Muscle of arm (tissue), 12 donors: Measurements from ENCODE around the gene FBXW7. TPM values are rescaled to one million over a fixed set of nuclear protein-coding genes. Genes with fewer than 3 reads are reported as not detected.

Experiments used
- DNase-seq: peaks from one replicate; pipeline ENCODE4 v3.0.0-alpha.2; 2013
- polyA plus RNA-seq, 12 donors: library from polyadenylated mRNA; unstranded; fragments of 120-200 nt; gene quantifications; one replicate each; pipeline ENCODE4 v1.2.1, GENCODE V29; 2013; ENCODE audit not compliant: insufficient read length in 12 of 12

Gene FBXW7
- polyA plus RNA-seq, 12 donors: 24.2 to 44.5 (median 36.3) TPM; not detected in 1

DNA sequence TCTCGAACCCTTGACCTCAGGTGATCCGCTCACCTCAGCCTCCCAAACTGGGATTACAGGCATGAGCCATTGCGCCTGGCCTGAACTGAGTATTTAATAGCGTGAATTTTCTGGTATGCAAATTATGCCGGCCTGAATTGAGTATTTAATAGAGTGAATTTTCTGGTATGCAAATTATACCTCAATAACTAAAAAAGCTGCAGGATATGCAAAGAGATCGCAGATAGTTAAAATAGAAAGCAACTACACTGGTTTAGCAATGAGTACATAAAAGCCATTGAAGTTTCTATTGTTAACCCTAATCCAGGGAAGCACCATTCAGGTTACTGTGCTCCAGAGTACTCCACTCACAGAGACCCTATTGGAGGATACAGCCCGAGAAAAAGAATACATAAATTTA lies 22.8 kb downstream of the FBXW7 start:
- no peak for DNase-seq

DNA sequence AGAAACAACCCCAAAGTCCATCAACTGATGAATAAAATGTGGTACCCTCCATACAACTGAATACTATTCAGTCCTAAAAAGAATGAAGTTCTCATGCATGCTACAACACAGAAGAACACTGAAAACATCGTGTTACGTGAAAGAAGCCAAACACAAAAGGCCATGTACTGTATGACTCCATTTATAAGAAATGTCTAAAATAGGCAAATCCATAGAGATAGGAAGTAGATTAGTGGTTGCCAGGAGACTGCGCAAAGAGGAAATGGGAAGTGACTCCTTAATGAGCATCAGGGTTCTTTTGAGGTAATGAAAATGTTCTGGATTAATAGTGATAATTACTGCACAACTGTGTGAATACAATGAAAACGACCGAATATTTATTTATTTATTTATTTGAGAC lies 23.4 kb downstream of the FBXW7 start:
- no peak for DNase-seq

DNA sequence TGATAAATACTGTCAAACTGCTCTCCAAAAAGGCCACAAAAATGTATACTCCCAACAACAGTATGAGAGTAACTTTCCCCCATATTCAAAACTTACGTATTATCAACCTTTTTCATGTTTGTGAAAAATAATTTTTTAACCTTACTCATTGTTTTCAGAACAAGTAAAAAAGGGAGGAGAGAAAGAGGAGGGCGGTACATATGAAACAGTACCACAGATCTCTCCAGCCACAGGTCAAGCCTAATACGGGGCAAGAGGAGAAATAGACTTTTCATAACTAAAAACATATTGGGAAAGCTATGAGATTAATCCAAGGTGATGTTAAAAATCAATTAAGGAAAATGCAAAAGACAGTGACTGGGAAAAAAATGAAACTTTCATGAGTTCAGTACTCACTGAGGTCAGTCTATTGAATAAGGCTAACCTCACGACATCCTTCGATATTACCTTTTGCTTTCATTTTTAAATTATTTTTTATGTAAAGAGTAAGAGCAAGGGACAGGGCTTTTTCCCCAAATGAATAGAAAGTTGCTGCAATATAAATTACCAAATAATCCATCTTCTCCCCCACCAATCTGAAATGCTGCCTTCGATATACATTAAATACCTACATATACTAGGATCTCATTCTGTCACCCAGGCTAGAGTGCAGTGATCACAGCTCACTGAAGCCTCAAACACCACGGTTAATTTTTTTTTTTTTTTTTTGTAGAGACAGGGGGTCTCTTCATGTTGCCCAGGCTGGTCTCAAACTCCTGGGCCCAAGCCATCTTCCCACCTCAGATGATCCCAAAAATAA lies 25.3 kb downstream of the FBXW7 start:
- DNase-seq: no peak

DNA sequence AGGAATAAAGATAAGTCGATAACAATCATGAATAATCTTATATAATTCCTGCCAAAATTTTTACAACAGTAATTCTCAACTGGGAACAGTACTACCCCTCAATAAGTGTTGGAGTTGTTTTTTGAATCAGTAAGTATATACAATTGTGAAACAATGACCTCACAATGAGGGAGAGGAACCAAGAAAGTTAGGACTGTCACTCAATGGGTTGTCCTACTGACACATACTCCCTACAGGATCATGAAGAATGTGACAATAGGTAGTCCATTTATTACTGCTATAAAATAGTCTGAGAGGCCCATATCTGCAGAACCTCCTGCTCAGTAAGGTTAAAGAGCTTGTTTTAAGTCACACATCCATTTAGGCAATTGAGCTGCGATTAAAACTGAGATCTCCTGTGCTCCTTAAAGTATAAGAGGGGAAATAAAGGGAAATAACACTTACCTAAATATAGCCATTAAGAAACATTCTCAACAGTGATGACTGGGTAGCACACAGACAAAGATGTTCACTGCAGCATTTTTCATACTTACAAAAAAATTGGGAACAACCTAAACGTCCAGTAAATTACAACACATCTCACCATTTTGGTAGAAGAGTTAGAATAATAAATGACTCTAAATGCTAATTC lies 26.2 kb downstream of the FBXW7 start:
- no peak for DNase-seq

DNA sequence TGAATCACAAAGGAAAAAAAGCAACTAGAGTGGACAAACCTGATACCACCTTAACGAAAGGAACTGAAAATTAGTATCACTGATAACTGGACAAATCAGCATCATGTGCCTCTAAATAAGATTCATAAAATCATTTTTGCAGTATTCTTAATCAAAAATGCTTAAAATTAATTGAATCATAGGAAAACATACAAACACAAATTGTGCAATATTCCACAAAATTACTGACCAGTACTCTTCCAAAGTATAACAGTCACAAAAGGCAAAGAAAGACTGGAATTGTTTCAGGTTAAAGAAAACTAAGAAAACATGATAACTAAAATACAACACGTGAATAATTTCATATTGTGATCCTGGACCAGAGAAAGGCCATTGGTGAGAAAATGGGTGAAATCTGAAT lies 27.1 kb downstream of the FBXW7 start:
- DNase-seq: no peak

DNA sequence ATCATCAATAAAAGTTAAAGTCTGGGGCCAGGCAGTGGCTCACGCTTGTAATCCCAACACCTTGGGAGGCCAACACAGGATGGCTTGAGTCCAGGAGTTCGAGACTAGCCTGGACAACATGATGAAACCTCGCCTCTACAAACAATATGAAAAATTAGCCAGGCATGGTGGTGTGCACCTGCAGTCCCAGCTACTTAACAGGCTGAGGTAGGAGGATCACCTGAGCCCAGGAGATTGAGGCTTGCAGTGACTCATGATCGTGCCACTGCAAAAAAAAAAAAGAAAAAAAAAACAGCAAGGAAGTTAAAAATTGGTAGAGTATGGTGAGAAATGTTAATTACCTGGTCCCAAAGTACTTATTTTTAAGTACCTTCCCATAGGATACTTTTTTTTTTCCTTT lies 27.5 kb downstream of the FBXW7 start:
- DNase-seq: no peak

DNA sequence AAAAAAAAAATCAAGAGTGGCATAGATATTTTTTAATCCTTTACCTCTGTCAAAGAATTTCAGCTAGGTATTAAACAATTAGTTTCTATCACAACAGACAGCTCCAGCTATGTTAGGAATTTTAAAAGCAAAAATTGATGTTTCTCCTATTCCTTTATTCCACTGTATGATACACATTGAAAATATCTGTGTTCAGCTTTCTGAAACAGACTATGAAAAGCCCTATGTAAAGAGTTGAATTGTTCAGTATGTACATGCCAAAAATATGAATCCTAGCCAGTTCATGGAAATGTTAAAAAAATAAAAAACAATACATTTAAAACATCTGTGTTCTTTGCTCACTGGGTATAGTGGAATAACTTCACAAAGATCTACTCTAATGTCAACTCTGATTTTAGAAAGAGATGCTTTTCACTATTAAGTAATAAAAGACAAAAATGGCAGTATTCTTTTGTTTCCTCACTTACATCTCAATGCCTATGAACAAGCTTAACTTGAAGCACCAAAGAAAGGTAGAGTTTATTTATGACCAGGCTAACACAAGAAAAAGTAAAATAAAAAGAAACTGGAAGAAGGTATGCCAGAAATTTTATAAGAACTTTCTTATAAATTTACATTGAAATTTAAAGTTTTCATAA lies 32.1 kb downstream of the FBXW7 start:
- DNase-seq: no peak

DNA sequence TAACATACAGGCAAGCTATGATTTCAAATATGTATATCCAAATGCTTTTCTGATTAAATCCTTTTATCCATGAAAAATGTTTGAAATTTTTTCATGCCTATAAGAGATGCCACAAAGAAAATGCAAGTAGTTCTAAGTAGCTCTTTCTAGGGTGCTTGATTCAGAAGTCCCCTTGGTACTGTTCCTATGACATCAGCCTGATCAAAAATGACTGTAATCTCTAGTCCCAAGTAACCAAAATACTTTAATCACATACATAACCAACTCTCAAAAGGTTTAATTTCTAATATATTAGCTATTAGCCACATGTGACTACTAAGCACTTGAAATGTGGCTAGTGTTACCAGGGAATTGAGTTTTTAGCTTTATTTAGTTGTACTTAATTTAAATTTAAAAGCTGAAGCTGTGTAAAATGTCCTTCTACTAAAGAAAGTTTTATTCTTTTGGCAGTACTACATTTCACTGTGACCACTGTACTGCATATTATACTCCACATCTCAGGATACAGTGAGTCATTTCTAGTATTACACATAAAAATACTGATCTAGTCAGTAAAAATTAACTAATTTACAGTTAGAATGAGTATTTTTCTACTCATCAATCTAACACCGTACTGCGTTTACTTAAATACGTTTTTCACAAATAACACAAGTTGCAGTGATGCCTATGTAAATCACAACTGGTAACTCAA lies 33.9 kb downstream of the FBXW7 start:
- no peak for DNase-seq

DNA sequence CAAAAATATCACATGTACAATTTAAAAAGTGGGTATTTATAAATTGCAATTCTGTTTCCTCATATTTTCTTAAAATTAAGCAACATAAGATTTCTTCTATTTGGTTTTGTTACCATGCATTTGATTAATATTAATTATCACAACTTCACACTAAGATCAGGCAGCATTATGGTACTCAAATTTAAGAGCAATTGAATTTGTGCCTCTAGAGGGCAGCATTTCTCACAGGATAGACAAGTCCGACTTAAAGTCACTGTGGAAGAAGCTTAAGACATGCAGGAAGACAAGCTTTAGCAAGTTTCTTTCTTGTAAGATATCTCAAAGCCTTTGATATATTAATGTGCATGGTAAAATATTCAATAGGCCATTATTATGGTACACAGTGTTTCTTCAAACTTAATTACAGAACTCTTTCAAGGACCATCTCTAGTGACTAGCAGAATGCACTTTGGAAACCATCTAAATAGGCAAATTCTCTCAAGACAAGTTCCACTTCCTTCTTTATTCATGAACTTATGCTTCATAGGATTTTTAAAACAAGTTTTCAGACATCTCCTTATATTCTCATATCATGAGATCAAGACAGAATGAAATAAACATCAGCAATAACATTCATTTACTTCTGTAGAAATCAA lies 35.0 kb downstream of the FBXW7 start:
- DNase-seq: peak; percentile 82

DNA sequence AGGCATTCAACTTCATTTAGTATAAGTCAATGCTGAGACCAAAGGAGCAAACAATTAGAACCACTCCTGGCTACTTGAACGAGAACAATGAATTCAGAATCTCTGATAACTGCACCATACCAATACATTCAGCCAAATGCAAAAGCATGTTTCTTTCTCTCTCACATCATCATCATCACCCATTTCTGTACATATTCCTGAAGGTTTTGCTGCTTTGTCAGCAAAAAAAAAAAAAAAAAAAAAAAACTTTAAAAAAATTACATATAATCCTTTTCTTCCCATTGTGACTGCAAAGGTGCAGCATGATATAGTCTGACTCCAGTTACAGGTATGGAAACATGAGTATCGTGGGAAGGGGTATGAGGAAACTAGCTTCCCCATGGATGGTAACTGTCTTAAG lies 35.6 kb downstream of the FBXW7 start:
- DNase-seq: no peak

DNA sequence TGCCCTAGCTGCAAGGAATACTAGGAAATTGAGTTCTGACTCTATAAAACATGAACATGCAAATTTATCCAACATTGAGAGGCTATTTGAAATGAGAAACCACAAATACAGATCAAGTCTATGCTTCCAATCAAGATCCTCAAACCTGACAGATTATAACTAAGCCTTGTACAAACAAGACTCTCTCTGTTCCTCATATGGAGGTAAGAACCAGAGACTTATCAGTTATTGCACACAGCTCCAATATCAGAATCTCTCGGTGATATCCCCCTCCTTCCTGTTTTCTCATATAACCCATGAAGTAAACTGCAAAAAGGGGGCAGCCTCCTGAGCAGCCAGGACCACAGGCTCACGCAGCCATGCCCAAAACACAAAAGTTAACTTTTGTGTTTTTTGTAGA lies 36.5 kb downstream of the FBXW7 start:
- no peak for DNase-seq

DNA sequence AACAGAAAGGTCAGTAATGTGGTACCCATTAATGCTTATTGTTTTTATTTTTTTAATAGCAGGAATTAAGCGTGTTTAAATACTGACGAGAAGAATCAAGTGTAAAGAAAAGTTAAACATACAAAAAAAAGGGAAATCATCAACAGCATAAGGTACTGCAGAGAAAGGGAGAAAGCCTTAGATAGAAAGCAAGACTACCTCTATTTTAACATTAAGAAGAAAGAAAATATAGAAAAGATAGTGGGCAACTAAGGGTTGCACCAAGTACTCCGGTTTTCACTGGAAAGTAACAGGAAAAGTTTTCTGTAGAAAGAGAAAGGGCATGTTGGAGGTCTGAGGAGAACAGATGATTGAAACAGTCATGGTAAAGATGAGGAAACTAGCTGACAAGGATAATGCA lies 41.9 kb downstream of the FBXW7 start:
- DNase-seq: no peak

DNA sequence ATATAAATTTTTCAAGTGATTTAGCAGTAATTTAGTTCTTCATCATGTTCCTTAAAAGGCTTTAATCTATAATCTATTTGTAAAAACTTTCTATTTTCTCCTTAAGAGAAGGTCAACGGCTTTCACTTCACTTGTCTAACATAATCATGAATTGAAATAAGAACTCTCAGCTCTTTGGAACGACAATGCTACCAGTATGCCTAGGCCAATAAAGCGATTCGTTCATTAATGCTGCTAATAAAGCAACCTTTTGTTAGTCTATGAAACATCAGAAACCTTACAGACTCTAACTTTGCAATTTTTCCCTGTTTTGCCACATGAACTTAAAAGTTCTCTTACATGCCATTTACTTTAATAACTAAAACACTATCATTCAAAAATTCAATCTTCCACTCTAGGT lies 47.6 kb downstream of the FBXW7 start:
- DNase-seq: no peak

DNA sequence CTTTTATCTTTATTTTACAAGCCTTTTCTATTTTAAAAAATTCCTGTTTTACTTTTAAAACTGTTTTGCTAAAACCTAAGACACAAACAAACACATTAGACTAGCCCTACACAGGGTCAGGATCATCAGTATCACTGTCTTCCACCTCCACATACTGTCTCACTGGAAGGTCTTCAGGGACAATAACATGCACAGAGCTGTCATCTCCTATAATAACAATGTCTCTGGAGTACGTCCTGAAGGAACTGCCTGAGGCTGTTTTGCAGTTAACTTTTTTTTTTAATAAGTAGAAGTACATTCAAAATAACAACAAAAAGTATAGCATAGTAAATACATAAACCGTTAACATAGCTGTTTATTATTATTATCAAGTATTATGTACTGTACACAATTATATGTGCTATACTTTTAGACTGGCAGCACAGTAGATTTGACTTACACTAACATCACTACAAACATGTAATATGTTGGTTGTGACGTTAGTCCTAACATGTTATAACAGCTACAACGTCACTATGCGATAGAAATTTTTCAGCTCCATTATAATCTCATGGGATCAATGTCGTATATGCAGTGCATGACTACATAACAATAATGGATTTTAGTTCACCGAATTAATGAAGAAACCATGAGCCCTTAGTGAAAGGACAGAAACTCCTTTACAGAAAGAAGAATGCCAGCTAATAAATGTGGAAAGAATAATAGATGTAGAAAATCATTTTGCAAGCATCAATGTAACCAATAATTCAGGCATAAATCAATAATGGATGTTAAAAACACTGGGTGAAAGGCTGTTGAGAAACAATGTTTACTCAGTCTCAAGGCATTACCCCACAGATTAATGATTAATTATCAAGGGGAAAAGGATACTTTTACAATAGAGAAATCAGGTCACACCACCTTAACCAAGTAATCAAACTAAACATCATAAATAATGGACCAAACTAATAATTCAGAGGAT lies 49.2 kb downstream of the FBXW7 start:
- no peak for DNase-seq

DNA sequence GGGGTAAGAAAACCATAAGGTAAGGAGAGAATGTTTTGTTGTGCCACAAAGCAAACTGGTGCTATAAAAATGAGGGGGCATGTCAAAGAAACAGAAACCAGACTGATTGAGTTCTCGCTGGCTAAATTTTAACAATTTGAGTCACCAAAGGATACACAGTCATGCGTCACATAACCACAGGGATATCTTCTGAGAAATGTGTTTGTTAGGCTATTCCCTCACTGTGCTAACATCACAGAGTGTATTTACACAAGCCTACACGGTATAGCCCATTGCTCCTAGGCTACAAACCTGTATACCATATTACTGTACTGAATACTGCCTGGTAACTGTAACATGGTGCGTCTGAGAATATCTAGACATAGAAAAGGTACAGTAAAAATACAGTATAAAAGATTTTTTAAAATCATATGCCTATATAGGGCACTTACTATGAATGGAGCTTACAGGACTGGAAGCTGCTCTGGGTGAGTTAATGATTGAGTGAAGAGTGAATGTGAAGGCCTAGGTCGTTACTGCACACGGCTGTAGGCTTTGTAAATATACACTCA lies 50.1 kb downstream of the FBXW7 start:
- no peak for DNase-seq

DNA sequence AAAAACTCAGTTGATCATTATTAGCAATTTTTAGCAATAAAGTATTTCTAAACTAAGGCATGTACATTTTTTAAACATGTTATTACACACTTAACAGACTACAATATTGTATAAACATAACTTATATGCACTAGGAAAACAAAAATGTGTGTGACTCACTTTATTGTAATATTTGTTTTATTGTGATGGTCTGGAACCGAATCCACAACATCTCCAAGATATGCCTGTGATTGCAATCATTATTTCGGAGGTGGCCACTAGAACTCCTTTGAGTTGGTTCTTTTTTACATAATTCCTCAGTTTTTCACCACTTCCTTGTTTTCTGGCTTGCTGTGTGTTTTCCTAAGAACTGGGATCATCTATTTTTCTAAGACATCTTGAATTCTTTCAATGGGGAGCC lies 53.7 kb downstream of the FBXW7 start:
- DNase-seq: no peak

DNA sequence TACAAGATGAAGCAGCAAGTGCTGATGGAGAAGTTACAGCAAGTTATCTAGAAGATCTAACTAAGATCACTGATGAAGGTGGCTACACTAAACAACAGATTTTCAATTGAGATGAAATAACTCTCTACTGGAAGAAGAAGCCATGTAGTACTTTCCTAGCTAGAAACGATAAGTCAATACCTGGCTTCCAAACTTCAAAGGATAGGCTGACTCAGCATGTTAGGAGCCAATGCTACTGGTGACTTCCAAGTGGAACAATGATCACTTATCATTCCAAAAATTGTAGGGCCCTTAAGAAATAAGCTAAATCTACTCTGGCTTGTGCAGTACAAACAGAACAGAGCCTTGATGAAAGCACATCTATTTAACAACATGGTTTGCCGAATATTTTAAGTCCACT lies 55.0 kb downstream of the FBXW7 start:
- DNase-seq: no peak

DNA sequence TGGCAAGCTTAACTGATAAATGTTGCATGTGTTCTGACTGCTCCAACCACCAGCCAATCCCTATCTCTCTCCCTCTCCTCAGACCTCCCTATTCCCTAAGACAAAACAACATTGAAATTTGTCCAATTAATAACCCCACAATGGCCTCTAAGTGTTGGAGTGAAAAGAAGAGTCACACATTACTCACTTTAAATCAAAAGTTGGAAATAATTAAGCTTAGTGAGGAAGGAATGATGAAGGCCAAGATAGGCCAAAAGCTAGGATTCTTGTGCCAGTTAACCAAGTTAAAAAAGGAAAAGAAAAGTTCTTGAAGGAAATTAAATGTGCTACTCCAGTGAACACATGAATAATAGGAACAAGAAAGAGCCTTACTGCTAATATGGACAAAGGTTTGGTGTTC lies 55.6 kb downstream of the FBXW7 start:
- DNase-seq: no peak

DNA sequence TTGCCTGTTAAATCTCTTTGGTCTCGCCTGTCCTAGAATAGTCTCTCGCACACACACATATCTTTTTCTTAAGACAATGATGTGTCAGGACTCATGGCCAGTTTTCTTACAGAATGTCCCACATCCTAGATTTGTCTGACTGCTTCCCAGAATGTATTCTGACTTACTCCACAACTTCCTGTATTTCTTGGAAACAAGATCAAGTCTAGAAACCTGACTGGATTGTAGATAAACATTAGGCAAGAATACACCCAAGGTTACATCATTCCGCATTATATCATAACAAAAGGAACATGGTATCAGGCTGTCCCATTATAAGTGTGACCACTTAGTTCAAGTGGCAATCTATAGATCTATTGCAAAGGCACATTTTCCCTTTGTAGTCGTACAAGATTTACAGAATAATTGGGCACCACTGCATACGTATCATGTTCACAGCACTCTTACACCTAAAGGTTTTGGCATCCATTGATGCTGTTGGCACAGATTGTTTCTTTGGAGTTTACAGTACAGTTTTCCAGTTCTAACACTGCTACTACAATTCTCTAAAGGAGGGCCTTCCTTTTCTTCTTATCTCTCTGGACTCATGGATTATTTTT lies 56.4 kb downstream of the FBXW7 start:
- no peak for DNase-seq
